ENCODE data around the gene STK40.

DNA sequence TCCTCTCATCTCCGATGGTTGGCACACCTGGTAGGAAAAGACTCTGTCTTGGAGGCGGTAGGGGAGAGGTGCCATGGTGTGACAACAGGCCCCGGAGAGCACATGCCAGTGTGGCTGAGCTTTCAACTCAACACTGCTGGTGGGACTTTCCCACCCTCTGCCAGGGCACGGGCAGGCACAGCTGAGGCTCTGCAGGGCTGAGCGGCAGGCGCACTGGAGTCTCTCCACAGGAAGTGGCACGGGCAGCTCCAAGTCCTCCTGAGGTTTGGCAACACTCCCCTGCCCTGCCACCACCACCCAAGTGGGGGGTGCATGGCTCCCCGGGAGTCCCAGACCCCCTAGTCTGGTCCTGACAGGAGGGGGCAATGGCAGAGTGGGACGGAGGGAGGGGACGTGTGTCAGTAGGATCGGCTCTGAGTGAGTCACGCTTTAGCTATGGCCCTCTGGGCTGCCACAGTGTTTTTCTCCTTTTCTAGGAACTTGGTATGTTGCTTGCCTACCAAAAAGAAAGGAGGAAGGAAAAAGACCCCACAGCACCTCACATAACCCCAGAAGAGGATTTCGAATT, 35.0 kb downstream of the STK40 start:
- TF ChIP-seq CTCF (IDR thresholded peaks at IDR 0.05; ENCODE audit: low read length) (no peak), EZH2 (optimal IDR thresholded peaks at IDR 0.05; ENCODE audit: low read depth, low read length) (no peak)

Measured in MM.1S (cell line).